ENCODE data around the gene ABHD17B.

- TF ChIP-seq REST (IDR thresholded peaks at IDR 0.05; ENCODE audit: low read depth) (no peak), ZBTB7A (IDR thresholded peaks at IDR 0.05; ENCODE audit: low read depth) (no peak), YY1 (IDR thresholded peaks at IDR 0.05; ENCODE audit: low read depth) (no peak), EP300 (IDR thresholded peaks at IDR 0.05; ENCODE audit: borderline replicate concordance) (no peak), FOXM1 (IDR thresholded peaks at IDR 0.05; ENCODE audit: borderline replicate concordance, low read depth) (no peak), TAF1 (IDR thresholded peaks at IDR 0.05; ENCODE audit: low read depth) (no peak), RAD21 (IDR thresholded peaks at IDR 0.05; ENCODE audit: low read depth) (no peak), USF1 (IDR thresholded peaks at IDR 0.05) (no peak), MAX (IDR thresholded peaks at IDR 0.05) (no peak), EGR1 (IDR thresholded peaks at IDR 0.05) (no peak), TEAD4 (IDR thresholded peaks at IDR 0.05) (no peak), CEBPB (IDR thresholded peaks at IDR 0.05) (no peak), TCF12 (IDR thresholded peaks at IDR 0.05; ENCODE audit: low read depth) (no peak), NFIC (IDR thresholded peaks at IDR 0.05) (no peak)
These were observed 89.6 kb downstream of the ABHD17B start for GRCh38 chr9:71821405-71821804.

Data from Ishikawa (cell line).